ENCODE measurements around the gene PTPRR.

- no peak for TF ChIP-seq POLR2A (IDR thresholded peaks at IDR 0.05)
- TF ChIP-seq EP300 (IDR thresholded peaks at IDR 0.05): no peak
- TF ChIP-seq, protein P1, sequence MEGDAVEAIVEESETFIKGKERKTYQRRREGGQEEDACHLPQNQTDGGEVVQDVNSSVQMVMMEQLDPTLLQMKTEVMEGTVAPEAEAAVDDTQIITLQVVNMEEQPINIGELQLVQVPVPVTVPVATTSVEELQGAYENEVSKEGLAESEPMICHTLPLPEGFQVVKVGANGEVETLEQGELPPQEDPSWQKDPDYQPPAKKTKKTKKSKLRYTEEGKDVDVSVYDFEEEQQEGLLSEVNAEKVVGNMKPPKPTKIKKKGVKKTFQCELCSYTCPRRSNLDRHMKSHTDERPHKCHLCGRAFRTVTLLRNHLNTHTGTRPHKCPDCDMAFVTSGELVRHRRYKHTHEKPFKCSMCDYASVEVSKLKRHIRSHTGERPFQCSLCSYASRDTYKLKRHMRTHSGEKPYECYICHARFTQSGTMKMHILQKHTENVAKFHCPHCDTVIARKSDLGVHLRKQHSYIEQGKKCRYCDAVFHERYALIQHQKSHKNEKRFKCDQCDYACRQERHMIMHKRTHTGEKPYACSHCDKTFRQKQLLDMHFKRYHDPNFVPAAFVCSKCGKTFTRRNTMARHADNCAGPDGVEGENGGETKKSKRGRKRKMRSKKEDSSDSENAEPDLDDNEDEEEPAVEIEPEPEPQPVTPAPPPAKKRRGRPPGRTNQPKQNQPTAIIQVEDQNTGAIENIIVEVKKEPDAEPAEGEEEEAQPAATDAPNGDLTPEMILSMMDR (IDR thresholded peaks at IDR 0.05): no peak
- no peak for TF ChIP-seq POLR2AphosphoS5 (IDR thresholded peaks at IDR 0.05)
Measured at GRCh38 chr12:70638639-70639360, 281.7 kb downstream of the PTPRR start.

All from suprapubic skin (tissue), 4 donors.